Measurements from ENCODE around the gene CEP72.

CEP72 gene

GRCh38 chr5:603081-603998, 8.8 kb upstream of the CEP72 start:
- no peak for TF ChIP-seq CTCF (IDR thresholded peaks at IDR 0.05)

- TF ChIP-seq CTCF (IDR thresholded peaks at IDR 0.05), result no peak
Measured at GRCh38 chr5:604391-604831, 7.7 kb upstream of the CEP72 start.

- TF ChIP-seq CTCF (IDR thresholded peaks at IDR 0.05), result no peak
Measured at GRCh38 chr5:606061-606460, 6.1 kb upstream of the CEP72 start.

- no peak for TF ChIP-seq CTCF (IDR thresholded peaks at IDR 0.05)
Measured at GRCh38 chr5:606526-607399, 5.4 kb upstream of the CEP72 start.

- no peak for TF ChIP-seq CTCF (IDR thresholded peaks at IDR 0.05)
Measured at GRCh38 chr5:607541-608428, 4.4 kb upstream of the CEP72 start.

- no peak for TF ChIP-seq CTCF (IDR thresholded peaks at IDR 0.05)
Measured at GRCh38 chr5:608429-609370, 3.4 kb upstream of the CEP72 start.
